Vagina (tissue), 2 donors: Measurements from ENCODE around the gene ANKRD44.

ENCODE experiments used
- CTCF ChIP-seq, 3 experiments: fragments of 450-650 bp in 2 of 3; fragments of 200-600 bp in 1 of 3; sonication (generic) in 1 of 3; IDR thresholded peaks; one replicate each; pipeline ENCODE4 v1.5.1; 2017 to 2019; ENCODE audit warnings: antibody characterized with exemption in 3 of 3, mild to moderate bottlenecking in 2 of 3, moderate library complexity in 2 of 3
- POLR2A ChIP-seq, 2 donors: fragments of 450-650 bp; IDR thresholded peaks; one replicate each; pipeline ENCODE4 v1.6.1; 2017; ENCODE audit warnings: antibody characterized with exemption in 2 of 2, mild to moderate bottlenecking in 2 of 2, moderate library complexity in 2 of 2

GRCh38 chr2:196959734-196960338 lies 350.7 kb downstream of the ANKRD44 start:
- TF ChIP-seq POLR2A (IDR thresholded peaks at IDR 0.05) = no peak
- no peak for TF ChIP-seq CTCF (IDR thresholded peaks at IDR 0.05)
